ENCODE results near the gene DCUN1D1. TPM values are rescaled to one million over a fixed set of nuclear protein-coding genes. Genes with fewer than 3 reads are reported as not detected.

DCUN1D1 gene
- total RNA-seq, 4 donors from 2014 or later: 13.8 to 26.2 (median 18.1) TPM

DNA sequence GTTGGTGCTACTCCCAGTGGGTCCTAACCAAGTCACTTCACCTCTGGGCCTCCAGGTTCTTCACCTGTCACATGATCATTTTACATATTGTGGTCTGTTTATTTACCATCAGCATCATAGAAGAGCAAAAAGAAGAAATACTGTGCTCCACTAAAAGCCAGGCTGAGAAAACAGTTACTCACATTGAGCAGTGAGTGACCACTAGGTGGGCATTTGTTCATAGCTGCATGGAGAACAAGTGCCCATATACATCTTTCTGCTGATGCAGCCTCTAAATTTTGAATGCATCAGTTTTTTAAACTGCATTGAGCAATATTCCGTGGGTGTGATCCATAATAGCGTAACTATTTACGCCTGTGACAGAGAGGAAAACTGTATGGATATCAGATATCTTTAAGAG is 76.2 kb downstream of the DCUN1D1 start:
- no peak for TF ChIP-seq POLR2A (IDR thresholded peaks at IDR 0.05)
- no peak for TF ChIP-seq CTCF (IDR thresholded peaks at IDR 0.05)
- no peak for TF ChIP-seq EP300 (IDR thresholded peaks at IDR 0.05)
- peaks cover 0 to 60% (median 0%) of the 10 kb centered on the region in 3 donors for H3K36me3 ChIP-seq
- DNase-seq (ENCODE audit: low spot score in 2 of 2): no peak

GRCh38 chr3:182902236-182902635 is 78.1 kb downstream of the DCUN1D1 start:
- WGBS, 2 donors: 71 to 72% methylated on average over 5 of the region's 5 CpGs
- Histone ChIP-seq H3K36me3 (peaks cover 0 to 72% (median 0%) of the 10 kb centered on the region in 3 donors), H3K27ac (no peak overlapping the region), H3K9me3 (no peaks in the 10 kb centered on the region), H3K4me3 (no peak overlapping the region), H3K4me1 (no peaks in the 10 kb centered on the region), H3K27me3 (no peaks in the 10 kb centered on the region)
- DNase-seq (ENCODE audit: low spot score in 2 of 2): no peak
- TF ChIP-seq CTCF (IDR thresholded peaks at IDR 0.05) (no peak), EP300 (IDR thresholded peaks at IDR 0.05) (no peak), POLR2A (IDR thresholded peaks at IDR 0.05) (no peak)

More for the DNA sequence above, 76.2 kb downstream of the DCUN1D1 start:
- Histone ChIP-seq H3K27ac (no peak overlapping the region), H3K4me3 (no peak overlapping the region), H3K27me3 (no peaks in the 10 kb centered on the region), H3K9me3 (no peaks in the 10 kb centered on the region), H3K4me1 (no peaks in the 10 kb centered on the region)
- WGBS, 2 donors: 79 to 86% methylated on average over 3 of the region's 3 CpGs

GRCh38 chr3:182896553-182896952 is 83.8 kb downstream of the DCUN1D1 start:
- Histone ChIP-seq H3K36me3 (peaks cover 0 to 64% (median 0%) of the 10 kb centered on the region in 3 donors), H3K27me3 (no peaks in the 10 kb centered on the region), H3K4me1 (no peaks in the 10 kb centered on the region), H3K9me3 (no peaks in the 10 kb centered on the region), H3K27ac (no peak overlapping the region), H3K4me3 (no peak overlapping the region)
- WGBS, 2 donors: 91 to 95% methylated on average over 2 of the region's 2 CpGs
- no peak for DNase-seq (ENCODE audit: low spot score in 2 of 2)
- no peak for TF ChIP-seq POLR2A (IDR thresholded peaks at IDR 0.05)
- no peak for TF ChIP-seq CTCF (IDR thresholded peaks at IDR 0.05)

- 70 to 73% methylated on average over 8 of the region's 8 CpGs for WGBS, 2 donors
- Histone ChIP-seq H3K4me3 (no peak overlapping the region), H3K9me3 (no peaks in the 10 kb centered on the region), H3K4me1 (no peaks in the 10 kb centered on the region), H3K36me3 (peaks cover 0 to 70% (median 0%) of the 10 kb centered on the region in 3 donors), H3K27ac (no peak overlapping the region), H3K27me3 (no peaks in the 10 kb centered on the region)
- no peak for DNase-seq (ENCODE audit: low spot score in 2 of 2)
- TF ChIP-seq CTCF (IDR thresholded peaks at IDR 0.05) (no peak), EP300 (IDR thresholded peaks at IDR 0.05) (no peak), POLR2A (IDR thresholded peaks at IDR 0.05) (no peak)
These were observed 84.7 kb downstream of the DCUN1D1 start for GRCh38 chr3:182895513-182896112.

- DNase-seq (ENCODE audit: low spot score in 2 of 2): no peak
- TF ChIP-seq POLR2A (IDR thresholded peaks at IDR 0.05): no peak
- TF ChIP-seq EP300 (IDR thresholded peaks at IDR 0.05): no peak
- no peak for TF ChIP-seq CTCF (IDR thresholded peaks at IDR 0.05)
- no peaks in the 10 kb centered on the region for H3K9me3 ChIP-seq
- H3K27ac ChIP-seq: no peak overlapping the region
- no peaks in the 10 kb centered on the region for H3K27me3 ChIP-seq
- no peak overlapping the region for H3K4me3 ChIP-seq
- H3K36me3 ChIP-seq: peaks cover 0 to 66% (median 0%) of the 10 kb centered on the region in 3 donors
- no peaks in the 10 kb centered on the region for H3K4me1 ChIP-seq
- WGBS, 2 donors: 94 to 98% methylated on average over 4 of the region's 4 CpGs
These were observed 88.1 kb downstream of the DCUN1D1 start for GRCh38 chr3:182892226-182892625.

All from tibial nerve (tissue), 4 donors.